ENCODE results near the gene SLU7.

DNA sequence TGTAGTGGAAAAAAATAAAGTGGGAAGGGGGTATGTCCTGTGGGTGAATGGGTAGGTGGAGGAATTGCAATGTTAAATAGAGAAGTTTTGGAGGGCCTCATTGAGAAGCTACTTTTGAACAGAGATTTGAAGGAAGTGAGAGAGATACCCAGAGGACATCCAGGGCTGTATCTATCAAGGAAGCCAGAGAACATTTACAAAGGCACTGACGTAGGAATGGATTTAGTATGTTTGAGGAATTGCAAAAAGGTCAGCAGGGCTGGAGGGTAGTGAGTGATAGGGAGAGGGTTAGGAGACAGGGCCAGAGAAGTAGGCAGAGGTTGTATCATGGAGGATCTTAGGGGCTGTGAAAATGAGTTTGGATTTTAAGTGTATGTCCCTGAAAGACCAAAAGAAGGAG, 16.7 kb upstream of the SLU7 start:
- TF ChIP-seq EZH2 (IDR thresholded peaks at IDR 0.05; ENCODE audit: borderline replicate concordance, low read length): no peak
- TF ChIP-seq, protein P1, sequence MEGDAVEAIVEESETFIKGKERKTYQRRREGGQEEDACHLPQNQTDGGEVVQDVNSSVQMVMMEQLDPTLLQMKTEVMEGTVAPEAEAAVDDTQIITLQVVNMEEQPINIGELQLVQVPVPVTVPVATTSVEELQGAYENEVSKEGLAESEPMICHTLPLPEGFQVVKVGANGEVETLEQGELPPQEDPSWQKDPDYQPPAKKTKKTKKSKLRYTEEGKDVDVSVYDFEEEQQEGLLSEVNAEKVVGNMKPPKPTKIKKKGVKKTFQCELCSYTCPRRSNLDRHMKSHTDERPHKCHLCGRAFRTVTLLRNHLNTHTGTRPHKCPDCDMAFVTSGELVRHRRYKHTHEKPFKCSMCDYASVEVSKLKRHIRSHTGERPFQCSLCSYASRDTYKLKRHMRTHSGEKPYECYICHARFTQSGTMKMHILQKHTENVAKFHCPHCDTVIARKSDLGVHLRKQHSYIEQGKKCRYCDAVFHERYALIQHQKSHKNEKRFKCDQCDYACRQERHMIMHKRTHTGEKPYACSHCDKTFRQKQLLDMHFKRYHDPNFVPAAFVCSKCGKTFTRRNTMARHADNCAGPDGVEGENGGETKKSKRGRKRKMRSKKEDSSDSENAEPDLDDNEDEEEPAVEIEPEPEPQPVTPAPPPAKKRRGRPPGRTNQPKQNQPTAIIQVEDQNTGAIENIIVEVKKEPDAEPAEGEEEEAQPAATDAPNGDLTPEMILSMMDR (conservative IDR thresholded peaks at IDR 0.05 in 1 of 2, IDR thresholded peaks at IDR 0.05 in 1 of 2; ENCODE audit: extremely low read depth in 1 of 2, insufficient read depth in 1 of 2, low read depth in 1 of 2, low read length in 2 of 2): no peak
